Transverse colon (tissue), 4 donors: ENCODE data around the gene NPTXR.

ENCODE experiments used
- POLR2AphosphoS5 ChIP-seq, 3 donors: sonication (generic); formaldehyde crosslinking; IDR thresholded peaks; one replicate each; pipeline ENCODE4 v1.6.1; 2016; ENCODE audit warnings: antibody characterized with exemption in 3 of 3
- TF ChIP-seq, protein P1 (sequence below), 5 experiments: fragments of 200-600 bp in 3 of 5; fragments of 450-650 bp in 2 of 5; sonication (generic) in 3 of 5; IDR thresholded peaks; 1 replicate in 2 of 5; 2 replicates in 3 of 5; pipeline ENCODE4 v1.5.1; 2016 to 2017; ENCODE audit warnings: antibody characterized with exemption in 5 of 5, inconsistent platforms in 3 of 5, mild to moderate bottlenecking in 2 of 5, moderate library complexity in 1 of 5

DNA sequence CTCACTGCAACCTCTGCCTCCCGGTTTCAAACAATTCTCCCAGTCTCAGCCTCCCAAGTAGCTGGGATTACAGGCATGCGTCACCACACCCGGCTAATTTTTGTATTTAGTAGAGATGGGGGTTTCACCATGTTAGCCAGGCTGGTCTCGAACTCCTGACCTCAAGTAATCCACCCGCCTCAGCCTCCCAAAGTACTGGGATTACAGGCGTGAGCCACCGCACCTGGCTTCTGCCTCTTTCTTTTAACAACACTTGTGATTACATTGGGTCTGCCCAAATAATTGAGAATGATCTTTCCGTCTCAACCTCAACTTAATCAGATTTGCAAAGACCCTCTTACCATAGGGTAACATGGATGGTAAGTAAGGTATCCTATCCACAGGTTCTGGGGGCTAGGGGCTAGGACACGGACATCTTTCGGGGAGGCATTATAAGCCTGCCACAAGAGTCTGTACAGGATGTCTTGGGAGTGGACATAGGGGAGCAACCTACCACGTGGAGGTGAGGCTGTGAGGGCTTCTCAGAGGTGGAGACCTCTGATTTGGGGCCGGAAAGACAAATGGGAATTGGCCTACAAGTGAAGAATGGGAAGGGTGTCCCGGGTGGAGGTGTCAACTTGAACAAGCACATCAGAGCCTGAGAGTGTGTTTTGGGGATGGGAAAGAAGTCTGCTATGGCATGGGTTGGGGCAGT lies 30.8 kb upstream of the NPTXR start:
- TF ChIP-seq, protein P1, sequence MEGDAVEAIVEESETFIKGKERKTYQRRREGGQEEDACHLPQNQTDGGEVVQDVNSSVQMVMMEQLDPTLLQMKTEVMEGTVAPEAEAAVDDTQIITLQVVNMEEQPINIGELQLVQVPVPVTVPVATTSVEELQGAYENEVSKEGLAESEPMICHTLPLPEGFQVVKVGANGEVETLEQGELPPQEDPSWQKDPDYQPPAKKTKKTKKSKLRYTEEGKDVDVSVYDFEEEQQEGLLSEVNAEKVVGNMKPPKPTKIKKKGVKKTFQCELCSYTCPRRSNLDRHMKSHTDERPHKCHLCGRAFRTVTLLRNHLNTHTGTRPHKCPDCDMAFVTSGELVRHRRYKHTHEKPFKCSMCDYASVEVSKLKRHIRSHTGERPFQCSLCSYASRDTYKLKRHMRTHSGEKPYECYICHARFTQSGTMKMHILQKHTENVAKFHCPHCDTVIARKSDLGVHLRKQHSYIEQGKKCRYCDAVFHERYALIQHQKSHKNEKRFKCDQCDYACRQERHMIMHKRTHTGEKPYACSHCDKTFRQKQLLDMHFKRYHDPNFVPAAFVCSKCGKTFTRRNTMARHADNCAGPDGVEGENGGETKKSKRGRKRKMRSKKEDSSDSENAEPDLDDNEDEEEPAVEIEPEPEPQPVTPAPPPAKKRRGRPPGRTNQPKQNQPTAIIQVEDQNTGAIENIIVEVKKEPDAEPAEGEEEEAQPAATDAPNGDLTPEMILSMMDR (IDR thresholded peaks at IDR 0.05): no peak
- TF ChIP-seq POLR2AphosphoS5 (IDR thresholded peaks at IDR 0.05): no peak
